Neural cell (in vitro differentiated cells): Measurements from ENCODE around the gene GABRD. TPM values are rescaled to one million over a fixed set of nuclear protein-coding genes. Genes with fewer than 3 reads are reported as not detected.

Experiments
- H2AFZ ChIP-seq: fragments of 200-600, 300-800 bp; sonication (generic), shearing (Covaris generic); 2 replicates; pipeline ENCODE4 v1.6.0; 2014; ENCODE audit warnings: low read depth, mild to moderate bottlenecking, antibody characterized with exemption, low read length, moderate library complexity
- H3F3A ChIP-seq: fragments of 200-600 bp; shearing (Covaris generic); 2 replicates; pipeline ENCODE4 v1.6.1; 2016; ENCODE audit warnings: mild to moderate bottlenecking, moderate library complexity, mixed read lengths, antibody characterized with exemption, low read length; ENCODE audit not compliant: insufficient read depth, poor library complexity, severe bottlenecking
- H3K27ac ChIP-seq: fragments of 200-600, 300-800 bp; sonication (generic), shearing (Covaris generic); 2 replicates; pipeline ENCODE4 v1.5.1; 2014; ENCODE audit warnings: mild to moderate bottlenecking, low read length, moderate library complexity
- H3K27me3 ChIP-seq: fragments of 300-800, 200-600 bp; sonication (generic), shearing (Covaris generic); 2 replicates; pipeline ENCODE4 v1.6.0; 2014; ENCODE audit warnings: mild to moderate bottlenecking, low read depth, low read length, moderate library complexity; ENCODE audit not compliant: insufficient read depth
- H3K36me3 ChIP-seq: fragments of 300-800, 200-600 bp; sonication (generic), shearing (Covaris generic); 2 replicates; pipeline ENCODE4 v1.5.1; 2014; ENCODE audit warnings: mild to moderate bottlenecking, antibody characterized with exemption, low read length, moderate library complexity; ENCODE audit not compliant: insufficient read depth
- H3K4me2 ChIP-seq: fragments of 300-800, 200-600 bp; sonication (generic), shearing (Covaris generic); 2 replicates; pipeline ENCODE4 v1.6.0; 2014; ENCODE audit warnings: mild to moderate bottlenecking, low read length
- H3K4me3 ChIP-seq: fragments of 300-800, 200-600 bp; sonication (generic), shearing (Covaris generic); 2 replicates; pipeline ENCODE4 v1.5.1; 2014; ENCODE audit warnings: mild to moderate bottlenecking, low read length, moderate library complexity
- H3K79me2 ChIP-seq: fragments of 200-600 bp; shearing (Covaris generic); replicated peaks from 2 replicates; pipeline ENCODE4 v1.6.0; 2014; ENCODE audit warnings: mild to moderate bottlenecking, low read length, moderate library complexity; ENCODE audit not compliant: insufficient read depth
- H3K9ac ChIP-seq: fragments of 300-800, 200-600 bp; sonication (generic), shearing (Covaris generic); 2 replicates; pipeline ENCODE4 v1.6.1; 2016; ENCODE audit warnings: mild to moderate bottlenecking, low read length, mixed read lengths
- H3K9me2 ChIP-seq: fragments of 200-600 bp; shearing (Covaris generic); 2 replicates; pipeline ENCODE4 v1.6.1; 2016; ENCODE audit warnings: mild to moderate bottlenecking, low read length, mixed read lengths; ENCODE audit not compliant: insufficient read depth
- H3K9me3 ChIP-seq: fragments of 200-600, 300-800 bp; sonication (generic), shearing (Covaris generic); 2 replicates; pipeline ENCODE4 v1.6.1; 2016; ENCODE audit warnings: mild to moderate bottlenecking, mixed run types, low read length, moderate library complexity, mixed read lengths
- H4K20me1 ChIP-seq: fragments of 200-600 bp; shearing (Covaris generic); 2 replicates; pipeline ENCODE4 v1.6.1; 2016; ENCODE audit warnings: mild to moderate bottlenecking, mixed run types; ENCODE audit not compliant: insufficient read depth
- EP300 ChIP-seq: fragments of 450-650 bp; conservative IDR thresholded peaks from 2 replicates; pipeline ENCODE4 v1.6.1; 2014; ENCODE audit warnings: antibody characterized with exemption, mild to moderate bottlenecking, moderate library complexity; ENCODE audit not compliant: poor library complexity, severe bottlenecking
- EZH2 ChIP-seq: fragments of 200-600, 300-800 bp; shearing (Covaris generic), sonication (generic); IDR thresholded peaks from 2 replicates; pipeline ENCODE4 v1.6.1; 2014; ENCODE audit warnings: antibody characterized with exemption, low read length, borderline replicate concordance, mild to moderate bottlenecking; ENCODE audit not compliant: insufficient read depth, poor library complexity, severe bottlenecking
- MXI1 ChIP-seq: fragments of 450-650 bp; conservative IDR thresholded peaks from 2 replicates; pipeline ENCODE4 v1.6.1; 2014; ENCODE audit warnings: antibody characterized with exemption, mild to moderate bottlenecking; ENCODE audit not compliant: poor library complexity, severe bottlenecking
- POLR2AphosphoS5 ChIP-seq: IDR thresholded peaks from 2 replicates; pipeline ENCODE4 v1.6.1; 2012
- REST ChIP-seq: IDR thresholded peaks from 2 replicates; pipeline ENCODE4 v1.6.1; 2012; ENCODE audit warnings: borderline replicate concordance
- SMC3 ChIP-seq: fragments of 450-650 bp; conservative IDR thresholded peaks from 2 replicates; pipeline ENCODE4 v1.6.1; 2014; ENCODE audit warnings: antibody characterized with exemption, mild to moderate bottlenecking, moderate library complexity; ENCODE audit not compliant: poor library complexity
- TAF1 ChIP-seq: IDR thresholded peaks from 2 replicates; pipeline ENCODE4 v1.6.1; 2012; ENCODE audit warnings: low read depth
- polyA plus RNA-seq: library from polyadenylated mRNA; depleted of rRNA; stranded (reverse); fragments of >200 nt; gene quantifications from 2 replicates; pipeline ENCODE4 v1.2.3, GENCODE V29; 2014
- TF ChIP-seq, protein P1 (sequence below): fragments of 450-650 bp; IDR thresholded peaks from 2 replicates; pipeline ENCODE4 v1.5.1; 2014; ENCODE audit warnings: antibody characterized with exemption, mild to moderate bottlenecking, moderate library complexity; ENCODE audit not compliant: poor library complexity, severe bottlenecking

GABRD gene
- polyA plus RNA-seq, 1 donor from 2014 or later: 0.85 TPM

GRCh38 chr1:1985375-1986050 is 33.6 kb upstream of the GABRD start:
- Histone ChIP-seq H3K9me3 (no peaks in the 10 kb centered on the region), H3K79me2 (no peaks in the 10 kb centered on the region), H3K9me2 (no peaks in the 10 kb centered on the region), H3K4me2 (no peak overlapping the region), H3K36me3 (no peaks in the 10 kb centered on the region), H3F3A (no peaks in the 10 kb centered on the region), H3K27ac (no peak overlapping the region), H4K20me1 (no peaks in the 10 kb centered on the region), H3K9ac (no peak overlapping the region), H3K27me3 (no peaks in the 10 kb centered on the region), H3K4me3 (no peak overlapping the region), H2AFZ (no peak overlapping the region)
- TF ChIP-seq, protein P1, sequence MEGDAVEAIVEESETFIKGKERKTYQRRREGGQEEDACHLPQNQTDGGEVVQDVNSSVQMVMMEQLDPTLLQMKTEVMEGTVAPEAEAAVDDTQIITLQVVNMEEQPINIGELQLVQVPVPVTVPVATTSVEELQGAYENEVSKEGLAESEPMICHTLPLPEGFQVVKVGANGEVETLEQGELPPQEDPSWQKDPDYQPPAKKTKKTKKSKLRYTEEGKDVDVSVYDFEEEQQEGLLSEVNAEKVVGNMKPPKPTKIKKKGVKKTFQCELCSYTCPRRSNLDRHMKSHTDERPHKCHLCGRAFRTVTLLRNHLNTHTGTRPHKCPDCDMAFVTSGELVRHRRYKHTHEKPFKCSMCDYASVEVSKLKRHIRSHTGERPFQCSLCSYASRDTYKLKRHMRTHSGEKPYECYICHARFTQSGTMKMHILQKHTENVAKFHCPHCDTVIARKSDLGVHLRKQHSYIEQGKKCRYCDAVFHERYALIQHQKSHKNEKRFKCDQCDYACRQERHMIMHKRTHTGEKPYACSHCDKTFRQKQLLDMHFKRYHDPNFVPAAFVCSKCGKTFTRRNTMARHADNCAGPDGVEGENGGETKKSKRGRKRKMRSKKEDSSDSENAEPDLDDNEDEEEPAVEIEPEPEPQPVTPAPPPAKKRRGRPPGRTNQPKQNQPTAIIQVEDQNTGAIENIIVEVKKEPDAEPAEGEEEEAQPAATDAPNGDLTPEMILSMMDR: no peak
- TF ChIP-seq REST: no peak
- no peak for TF ChIP-seq EP300
- no peak for TF ChIP-seq SMC3
- no peak for TF ChIP-seq EZH2

DNA sequence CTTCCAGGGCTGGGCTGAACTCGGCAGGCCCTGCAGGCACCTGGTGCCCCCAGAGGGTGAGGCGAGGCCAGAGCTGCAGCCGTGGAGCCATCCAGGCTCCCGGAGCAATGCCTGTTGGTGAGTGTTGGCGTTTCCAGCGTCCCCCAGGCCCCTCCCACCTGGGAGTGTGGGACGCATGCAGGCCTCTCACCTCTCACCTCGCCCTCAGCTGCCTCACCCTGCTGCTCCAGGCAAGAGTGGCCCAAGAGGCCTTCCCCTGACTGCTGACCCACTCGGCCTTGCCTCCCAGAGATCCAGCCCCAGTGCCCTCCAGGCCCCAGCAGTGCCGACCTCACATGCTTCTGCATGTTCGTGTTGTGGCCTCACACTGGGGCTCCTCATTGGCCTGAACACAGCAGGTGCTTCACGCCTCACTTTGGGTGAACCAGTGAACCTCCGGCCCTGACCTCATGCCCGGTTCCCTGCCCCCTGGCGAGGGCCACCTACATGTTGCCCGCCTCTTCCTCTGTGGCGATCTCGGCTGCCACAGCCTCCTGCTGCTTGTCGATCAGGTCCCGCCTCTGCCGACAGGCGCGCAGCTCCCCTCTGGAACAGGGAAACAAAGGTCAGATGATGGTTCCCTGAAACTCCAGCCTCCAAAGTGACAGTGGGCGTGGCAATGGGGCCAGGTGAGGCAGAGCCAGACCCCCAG is 32.5 kb upstream of the GABRD start:
- TF ChIP-seq MXI1 (no peak), EZH2 (no peak), REST (no peak), TAF1 (no peak), SMC3 (no peak), POLR2AphosphoS5 (no peak), EP300 (no peak)
- TF ChIP-seq, protein P1: no peak
- Histone ChIP-seq H3K27me3 (no peaks in the 10 kb centered on the region), H3K79me2 (no peaks in the 10 kb centered on the region), H3K27ac (no peak overlapping the region), H3K9me3 (no peaks in the 10 kb centered on the region), H3K4me2 (no peak overlapping the region), H3K4me3 (no peak overlapping the region), H3F3A (no peaks in the 10 kb centered on the region), H2AFZ (no peak overlapping the region), H3K9ac (no peak overlapping the region), H3K36me3 (no peaks in the 10 kb centered on the region), H3K9me2 (no peaks in the 10 kb centered on the region), H4K20me1 (no peaks in the 10 kb centered on the region)
